ENCODE data around the gene PAK1.

PAK1 gene

GRCh38 chr11:77473801-77474683, at the start of gene PAK1:
Gene PAK1, minus strand, starts transcription at chr11:77474094. Its CDS starts 81,574 bp downstream, at chr11:77392520.
- no peak within 1 kb of the TSS for H3K4me3 ChIP-seq (ENCODE audit: low read depth, low read length)
- no peak for DNase-seq (ENCODE audit: low read depth)
- TF ChIP-seq, protein P1, sequence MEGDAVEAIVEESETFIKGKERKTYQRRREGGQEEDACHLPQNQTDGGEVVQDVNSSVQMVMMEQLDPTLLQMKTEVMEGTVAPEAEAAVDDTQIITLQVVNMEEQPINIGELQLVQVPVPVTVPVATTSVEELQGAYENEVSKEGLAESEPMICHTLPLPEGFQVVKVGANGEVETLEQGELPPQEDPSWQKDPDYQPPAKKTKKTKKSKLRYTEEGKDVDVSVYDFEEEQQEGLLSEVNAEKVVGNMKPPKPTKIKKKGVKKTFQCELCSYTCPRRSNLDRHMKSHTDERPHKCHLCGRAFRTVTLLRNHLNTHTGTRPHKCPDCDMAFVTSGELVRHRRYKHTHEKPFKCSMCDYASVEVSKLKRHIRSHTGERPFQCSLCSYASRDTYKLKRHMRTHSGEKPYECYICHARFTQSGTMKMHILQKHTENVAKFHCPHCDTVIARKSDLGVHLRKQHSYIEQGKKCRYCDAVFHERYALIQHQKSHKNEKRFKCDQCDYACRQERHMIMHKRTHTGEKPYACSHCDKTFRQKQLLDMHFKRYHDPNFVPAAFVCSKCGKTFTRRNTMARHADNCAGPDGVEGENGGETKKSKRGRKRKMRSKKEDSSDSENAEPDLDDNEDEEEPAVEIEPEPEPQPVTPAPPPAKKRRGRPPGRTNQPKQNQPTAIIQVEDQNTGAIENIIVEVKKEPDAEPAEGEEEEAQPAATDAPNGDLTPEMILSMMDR (IDR thresholded peaks at IDR 0.05; ENCODE audit: control insufficient read depth, extremely low read depth, insufficient read depth), result 0 out of 2 replicates have a peak, but pooled peaks have one; percentile 17

DNA sequence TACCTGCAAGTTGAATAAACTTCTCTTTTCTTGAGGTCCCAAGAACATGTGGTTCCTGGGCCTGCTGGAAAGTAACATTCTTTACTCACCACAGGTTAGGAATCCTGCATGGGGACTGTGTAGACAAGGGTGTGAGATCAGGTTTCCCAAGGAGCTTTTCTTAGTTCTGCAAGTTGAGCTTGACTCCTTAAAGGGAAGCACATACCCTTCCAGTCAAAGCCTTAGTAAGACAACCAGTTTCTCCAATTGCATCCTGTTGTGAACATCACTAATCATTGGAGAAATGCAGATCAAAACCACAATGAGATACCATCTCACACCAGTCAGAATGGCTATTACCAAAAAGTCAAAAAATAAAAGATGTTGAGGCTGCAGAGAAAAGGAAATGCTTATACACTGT, 48.3 kb upstream of the PAK1 start:
- TF ChIP-seq, protein P1 (IDR thresholded peaks at IDR 0.05; ENCODE audit: control insufficient read depth, extremely low read depth, insufficient read depth), result no peak
- H3K4me3 ChIP-seq (ENCODE audit: low read depth, low read length), result no peak overlapping the region
- no peak for DNase-seq (ENCODE audit: low read depth)

DNA sequence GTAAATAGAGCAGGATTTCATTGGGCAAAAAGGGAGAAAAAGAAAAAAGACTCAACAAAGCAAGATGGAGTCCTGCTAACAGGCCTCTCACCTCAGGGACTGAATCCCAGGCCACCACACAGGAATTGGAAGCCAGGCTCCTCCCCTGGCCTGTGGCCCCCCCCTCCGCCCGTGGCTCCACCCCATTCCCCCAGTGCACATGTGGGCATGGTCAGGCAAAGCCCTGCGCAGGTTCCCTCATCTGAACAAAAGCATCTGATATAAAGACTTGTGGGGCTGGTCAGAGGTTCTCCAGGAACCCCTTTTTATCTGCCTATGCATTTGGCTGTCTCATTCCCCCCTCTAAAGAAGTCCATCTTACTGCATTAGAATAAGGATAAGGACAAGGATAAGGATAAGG, 46.0 kb upstream of the PAK1 start:
- DNase-seq (ENCODE audit: low read depth), result no peak
- no peak overlapping the region for H3K4me3 ChIP-seq (ENCODE audit: low read depth, low read length)
- TF ChIP-seq, protein P1 (IDR thresholded peaks at IDR 0.05; ENCODE audit: control insufficient read depth, extremely low read depth, insufficient read depth), result no peak

DNA sequence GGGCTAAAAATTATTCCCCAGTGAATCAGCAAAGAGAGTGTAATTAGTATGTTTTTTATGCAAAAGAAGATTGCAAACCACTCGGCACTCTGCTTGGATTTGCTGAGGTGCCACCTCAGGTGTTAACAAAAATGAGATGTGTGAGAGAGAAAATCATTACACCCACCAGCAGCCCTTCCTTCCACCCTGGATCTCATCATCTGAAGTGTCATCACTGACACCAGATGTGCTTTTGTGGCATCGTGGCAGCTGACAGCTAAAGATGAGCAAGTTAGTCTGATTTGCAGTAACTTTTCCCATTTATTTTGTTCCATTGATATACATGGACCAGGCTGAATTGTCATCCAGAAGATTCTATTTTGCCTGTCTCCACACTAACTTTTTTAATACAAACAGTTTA, 44.6 kb upstream of the PAK1 start:
- H3K4me3 ChIP-seq (ENCODE audit: low read depth, low read length), result no peak overlapping the region
- no peak for DNase-seq (ENCODE audit: low read depth)
- TF ChIP-seq, protein P1 (IDR thresholded peaks at IDR 0.05; ENCODE audit: control insufficient read depth, extremely low read depth, insufficient read depth), result no peak

GRCh38 chr11:77517753-77518152, 43.9 kb upstream of the PAK1 start:
- no peak for DNase-seq (ENCODE audit: low read depth)
- TF ChIP-seq, protein P1 (IDR thresholded peaks at IDR 0.05; ENCODE audit: control insufficient read depth, extremely low read depth, insufficient read depth), result no peak
- no peak overlapping the region for H3K4me3 ChIP-seq (ENCODE audit: low read depth, low read length)

DNA sequence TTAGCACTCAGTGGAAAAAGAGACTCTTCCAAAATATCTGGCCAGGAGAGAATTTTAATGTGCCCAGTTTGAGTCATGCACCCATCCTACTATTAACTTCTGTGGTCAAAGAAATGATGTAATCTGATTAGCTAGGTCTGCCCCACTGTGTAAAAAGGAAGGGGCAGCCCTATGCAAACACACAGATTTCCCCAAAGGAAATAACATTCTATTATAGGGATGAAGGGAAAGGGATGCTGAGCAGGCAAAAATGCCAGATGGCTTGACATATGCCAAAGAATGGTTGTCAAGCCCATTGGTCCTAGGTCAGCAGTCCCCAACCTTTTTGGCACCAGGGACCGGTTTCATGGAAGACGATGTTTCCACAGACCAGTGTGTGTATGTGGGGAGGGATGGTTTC, 43.3 kb upstream of the PAK1 start:
- no peak for DNase-seq (ENCODE audit: low read depth)
- TF ChIP-seq, protein P1 (IDR thresholded peaks at IDR 0.05; ENCODE audit: control insufficient read depth, extremely low read depth, insufficient read depth), result no peak
- H3K4me3 ChIP-seq (ENCODE audit: low read depth, low read length), result no peak overlapping the region
